Stimulated activated CD8-positive, alpha-beta memory T cell treated with anti-CD3 and anti-CD28 coated beads, Interleukin-15, amount 100 ng/mL, for 1 hour (primary cell): ENCODE results near the gene PAFAH1B1.

Source experiments
- DNase-seq: peaks from one replicate; pipeline ENCODE4 v3.0.0-alpha.2; 2020; ENCODE audit warnings: low read depth

PAFAH1B1 gene

GRCh38 chr17:2704031-2704889 is 110.8 kb downstream of the PAFAH1B1 start:
- DNase-seq, result no peak

- no peak for DNase-seq
These were observed 111.4 kb downstream of the PAFAH1B1 start for GRCh38 chr17:2704890-2705248.

GRCh38 chr17:2705263-2705662 is 111.8 kb downstream of the PAFAH1B1 start:
- DNase-seq, result no peak

GRCh38 chr17:2705888-2706795 is 112.7 kb downstream of the PAFAH1B1 start:
- no peak for DNase-seq

- no peak for DNase-seq
These were observed 113.6 kb downstream of the PAFAH1B1 start for GRCh38 chr17:2706911-2707510.

- DNase-seq, result no peak
These were observed 114.5 kb downstream of the PAFAH1B1 start for GRCh38 chr17:2707721-2708584.

GRCh38 chr17:2708585-2709182 is 115.2 kb downstream of the PAFAH1B1 start:
- DNase-seq, result no peak

GRCh38 chr17:2709183-2709661 is 115.8 kb downstream of the PAFAH1B1 start:
- DNase-seq, result no peak

- DNase-seq, result no peak
These were observed 116.8 kb downstream of the PAFAH1B1 start for GRCh38 chr17:2710071-2710802.

GRCh38 chr17:2710803-2711607 is 117.6 kb downstream of the PAFAH1B1 start:
- no peak for DNase-seq

- peak; percentile 91 for DNase-seq
These were observed 118.3 kb downstream of the PAFAH1B1 start, which contains the start of gene CLUH for GRCh38 chr17:2711608-2712299. Gene CLUH, minus strand, starts transcription at chr17:2711764. Its CDS starts 103 bp downstream, at chr17:2711661.

- no peak for DNase-seq
These were observed 119.0 kb downstream of the PAFAH1B1 start for GRCh38 chr17:2712300-2713043.

- DNase-seq, result no peak
These were observed 120.4 kb downstream of the PAFAH1B1 start for GRCh38 chr17:2713881-2714280.

- DNase-seq, result no peak
These were observed 123.2 kb downstream of the PAFAH1B1 start for GRCh38 chr17:2716649-2717048.

- DNase-seq, result no peak
These were observed 124.9 kb downstream of the PAFAH1B1 start for GRCh38 chr17:2718150-2718938.

GRCh38 chr17:2719861-2720260 is 126.4 kb downstream of the PAFAH1B1 start:
- no peak for DNase-seq

GRCh38 chr17:2721603-2722002 is 128.1 kb downstream of the PAFAH1B1 start:
- DNase-seq, result no peak
